Gastroesophageal sphincter (tissue), 4 donors: Measurements from ENCODE around the gene CDH13. TPM values are rescaled to one million over a fixed set of nuclear protein-coding genes. Genes with fewer than 3 reads are reported as not detected.

Source experiments
- ATAC-seq: fragments of 150-250 bp; one replicate; pipeline ENCODE4 v1.9.1; 2016; ENCODE audit warnings: mild to moderate bottlenecking, moderate library complexity
- H3K27ac ChIP-seq, 4 donors: fragments of 200-600 bp; sonication (generic) in 3 of 4; 1 replicate in 3 of 4; 2 replicates in 1 of 4; pipeline ENCODE4 v1.5.1; 2016 to 2019
- H3K27me3 ChIP-seq: fragments of 200-600 bp; sonication (generic); one replicate; pipeline ENCODE4 v1.5.1; 2019
- H3K36me3 ChIP-seq, 2 donors: fragments of 200-600 bp; sonication (generic); one replicate each; pipeline ENCODE4 v1.5.1; 2019; ENCODE audit warnings: control low read depth in 1 of 2
- H3K4me1 ChIP-seq, 3 donors: fragments of 200-600 bp; sonication (generic); 1 replicate in 2 of 3; 2 replicates in 1 of 3; pipeline ENCODE4 v1.5.1; 2016 to 2019; ENCODE audit warnings: control low read depth in 2 of 3
- H3K4me3 ChIP-seq, 2 donors: fragments of 200-600 bp; sonication (generic); one replicate each; pipeline ENCODE4 v1.5.1; 2019; ENCODE audit warnings: mild to moderate bottlenecking in 1 of 2, moderate library complexity in 1 of 2
- H3K9me3 ChIP-seq, 3 donors: fragments of 200-600 bp; sonication (generic); one replicate each; pipeline ENCODE4 v1.5.1; 2017 to 2019; ENCODE audit warnings: control low read depth in 2 of 3
- CTCF ChIP-seq, 4 experiments: fragments of 200-600 bp in 2 of 4; fragments of 450-650 bp in 2 of 4; sonication (generic) in 1 of 4; IDR thresholded peaks; one replicate each; pipeline ENCODE4 v1.5.1; 2017 to 2019; ENCODE audit warnings: antibody characterized with exemption in 4 of 4, mild to moderate bottlenecking in 2 of 4, moderate library complexity in 2 of 4
- EP300 ChIP-seq: sonication (generic); formaldehyde crosslinking; IDR thresholded peaks from one replicate; pipeline ENCODE4 v1.6.1; 2017; ENCODE audit warnings: antibody characterized with exemption, mild to moderate bottlenecking
- POLR2A ChIP-seq, 2 donors: fragments of 450-650 bp; IDR thresholded peaks; one replicate each; pipeline ENCODE4 v1.6.1; 2017; ENCODE audit warnings: antibody characterized with exemption in 2 of 2, mild to moderate bottlenecking in 2 of 2, moderate library complexity in 1 of 2
- POLR2AphosphoS5 ChIP-seq: sonication (generic); formaldehyde crosslinking; IDR thresholded peaks from one replicate; pipeline ENCODE4 v1.6.1; 2017; ENCODE audit warnings: antibody characterized with exemption
- WGBS, 2 donors: methylation state at CpG; one replicate each; pipeline ENCODE4 v1.1.5; 2018; ENCODE audit warnings: low coverage in 1 of 2; 5-methylcytosine and 5-hydroxymethylcytosine counted together
- total RNA-seq, 4 donors: library from RNA; depleted of rRNA; stranded (reverse); fragments of >200 nt; gene quantifications; one replicate each; pipeline ENCODE4 v1.1.0, GENCODE V29; 2016

CDH13 gene
- 10 to 100 TPM in 2 of 4 donors, 1 to 10 TPM in 2; 4.2 to 22.3 (median 11.4) TPM for total RNA-seq

GRCh38 chr16:82626791-82627261 is at the start of gene CDH13:
TSS of gene CDH13 (plus strand) at chr16:82626969.
- H3K36me3 ChIP-seq = no peaks in the 10 kb centered on the region
- peak within 1 kb of the TSS; percentile 34 to 55 for H3K4me3 ChIP-seq
- no peak for ATAC-seq
- TF ChIP-seq POLR2AphosphoS5 = no peak
- no peak for TF ChIP-seq EP300
- TF ChIP-seq POLR2A (IDR thresholded peaks at IDR 0.05) = no peak
- no peak for TF ChIP-seq CTCF (IDR thresholded peaks at IDR 0.05)
- peak within 1 kb of the TSS in 3 of 4 donors; percentile 32 to 79 (median 46) for H3K27ac ChIP-seq
- no peaks in the 10 kb centered on the region for H3K9me3 ChIP-seq
- WGBS, 2 donors = no CpG with 5 or more reads among the region's 39 CpGs
- peaks cover 0 to 24% (median 6%) of the 10 kb centered on the region in 3 donors for H3K4me1 ChIP-seq
- peaks cover 81% of the 10 kb centered on the region for H3K27me3 ChIP-seq

GRCh38 chr16:82580298-82580890 is 46.4 kb upstream of the CDH13 start:
- WGBS, 2 donors = 20 to 39% methylated on average over 5 to 7 of the region's 7 CpGs
- no peaks in the 10 kb centered on the region for H3K27me3 ChIP-seq
- H3K9me3 ChIP-seq = no peaks in the 10 kb centered on the region
- no peak for ATAC-seq
- no peak overlapping the region for H3K27ac ChIP-seq
- no peak overlapping the region for H3K4me3 ChIP-seq
- TF ChIP-seq POLR2AphosphoS5 = no peak
- TF ChIP-seq CTCF (IDR thresholded peaks at IDR 0.05) = no peak
- TF ChIP-seq EP300 = no peak
- no peak for TF ChIP-seq POLR2A (IDR thresholded peaks at IDR 0.05)
- H3K4me1 ChIP-seq = no peaks in the 10 kb centered on the region
- H3K36me3 ChIP-seq = no peaks in the 10 kb centered on the region

GRCh38 chr16:82582975-82583374 is 43.8 kb upstream of the CDH13 start:
- no peak overlapping the region for H3K27ac ChIP-seq
- no peak overlapping the region for H3K4me3 ChIP-seq
- H3K27me3 ChIP-seq = peaks cover 2% of the 10 kb centered on the region
- no peaks in the 10 kb centered on the region for H3K4me1 ChIP-seq
- H3K36me3 ChIP-seq = no peaks in the 10 kb centered on the region
- WGBS, 2 donors = 43 to 73% methylated on average over 3 to 6 of the region's 6 CpGs
- H3K9me3 ChIP-seq = no peaks in the 10 kb centered on the region
- no peak for ATAC-seq
- no peak for TF ChIP-seq POLR2A (IDR thresholded peaks at IDR 0.05)
- no peak for TF ChIP-seq POLR2AphosphoS5
- no peak for TF ChIP-seq CTCF (IDR thresholded peaks at IDR 0.05)
- TF ChIP-seq EP300 = no peak

- Histone ChIP-seq H3K36me3 (no peaks in the 10 kb centered on the region), H3K27ac (no peak overlapping the region), H3K4me3 (no peak overlapping the region), H3K9me3 (no peaks in the 10 kb centered on the region), H3K4me1 (no peaks in the 10 kb centered on the region), H3K27me3 (peaks cover 7% of the 10 kb centered on the region)
- no peak for ATAC-seq
- 49 to 59% methylated on average over 2 to 3 of the region's 3 CpGs for WGBS, 2 donors
- TF ChIP-seq POLR2A (IDR thresholded peaks at IDR 0.05) = no peak
These were observed 43.3 kb upstream of the CDH13 start for GRCh38 chr16:82583422-82583821.

GRCh38 chr16:82584553-82585152 is 42.1 kb upstream of the CDH13 start:
- ATAC-seq = no peak
- no peak for TF ChIP-seq EP300
- TF ChIP-seq POLR2AphosphoS5 = no peak
- no peak for TF ChIP-seq POLR2A (IDR thresholded peaks at IDR 0.05)
- no peak for TF ChIP-seq CTCF (IDR thresholded peaks at IDR 0.05)
- H3K9me3 ChIP-seq = no peaks in the 10 kb centered on the region
- WGBS, 2 donors = 81% methylated on average over 10 to 11 of the region's 12 CpGs
- H3K4me3 ChIP-seq = no peak overlapping the region
- no peaks in the 10 kb centered on the region for H3K4me1 ChIP-seq
- peaks cover 7% of the 10 kb centered on the region for H3K27me3 ChIP-seq
- no peak overlapping the region for H3K27ac ChIP-seq
- no peaks in the 10 kb centered on the region for H3K36me3 ChIP-seq
